NOMO-1 treated with dmso at 0.1 percent for 144 hours (cell line): ENCODE measurements around the gene ARHGAP22.

Experiments used
- DNase-seq: peaks from one replicate; lab custom pipeline; 2025; ENCODE audit not compliant: unreplicated experiment; lab: John Stamatoyannopoulos, UW

Gene ARHGAP22

GRCh38 chr10:48400129-48400849 lies 204.6 kb downstream of the ARHGAP22 start:
- no peak for DNase-seq

- no peak for DNase-seq
These were observed 205.3 kb downstream of the ARHGAP22 start for GRCh38 chr10:48399551-48399950.

- no peak for DNase-seq
These were observed 205.8 kb downstream of the ARHGAP22 start for GRCh38 chr10:48399056-48399541.

GRCh38 chr10:48398261-48398660 lies 206.6 kb downstream of the ARHGAP22 start:
- DNase-seq: no peak
